Transverse colon (tissue), 4 donors: ENCODE data around the gene AFF1.

Source experiments
- CTCF ChIP-seq, 5 experiments: fragments of 200-600 bp in 3 of 5; fragments of 450-650 bp in 2 of 5; sonication (generic) in 3 of 5; IDR thresholded peaks; 1 replicate in 2 of 5; 2 replicates in 3 of 5; pipeline ENCODE4 v1.5.1; 2016 to 2017; ENCODE audit warnings: antibody characterized with exemption in 5 of 5, inconsistent platforms in 3 of 5, mild to moderate bottlenecking in 2 of 5, moderate library complexity in 1 of 5
- POLR2A ChIP-seq: fragments of 450-650 bp; IDR thresholded peaks from one replicate; pipeline ENCODE4 v1.6.1; 2016; ENCODE audit warnings: antibody characterized with exemption, mild to moderate bottlenecking, moderate library complexity
- POLR2AphosphoS5 ChIP-seq, 3 donors: sonication (generic); formaldehyde crosslinking; IDR thresholded peaks; one replicate each; pipeline ENCODE4 v1.6.1; 2016; ENCODE audit warnings: antibody characterized with exemption in 3 of 3

- TF ChIP-seq CTCF (IDR thresholded peaks at IDR 0.05) (no peak), POLR2AphosphoS5 (IDR thresholded peaks at IDR 0.05) (no peak), POLR2A (no peak)
Observed at GRCh38 chr4:86926435-86927086, 8.2 kb upstream of the AFF1 start.
